Urinary bladder (tissue), 4 donors: ENCODE data around the gene KLHL3. TPM values are rescaled to one million over a fixed set of nuclear protein-coding genes. Genes with fewer than 3 reads are reported as not detected.
A peak's percentile ranks its signal among the peaks of the same experiment; 100 is the strongest.

ENCODE experiments used
- DNase-seq: peaks from one replicate; pipeline ENCODE4 v3.0.0-alpha.2; 2015; ENCODE audit errors: extremely low spot score
- H3K27ac ChIP-seq: one replicate; pipeline ENCODE4 v1.5.1; 2013; ENCODE audit warnings: low read depth, mild to moderate bottlenecking, moderate library complexity
- H3K36me3 ChIP-seq: one replicate; pipeline ENCODE4 v1.6.1; 2013; ENCODE audit warnings: mild to moderate bottlenecking, moderate library complexity; ENCODE audit not compliant: insufficient read depth
- H3K4me1 ChIP-seq: one replicate; pipeline ENCODE4 v1.6.1; 2013; ENCODE audit warnings: mild to moderate bottlenecking, moderate library complexity; ENCODE audit not compliant: insufficient read depth
- H3K4me3 ChIP-seq: one replicate; pipeline ENCODE4 v1.5.1; 2013; ENCODE audit warnings: low read depth, low read length
- WGBS: extraction: QIAGEN DNeasy Blood & Tissue Kit; methylation state at CpG from one replicate; pipeline ENCODE4 v1.1.7; 2013; 5-methylcytosine and 5-hydroxymethylcytosine counted together
- polyA plus RNA-seq: library from polyadenylated mRNA; stranded (reverse); fragments of 200-250 nt; gene quantifications from one replicate; pipeline ENCODE4 v1.2.3, GENCODE V29; 2013
- total RNA-seq: library from RNA; depleted of rRNA; stranded (reverse); fragments of >200 nt; gene quantifications from one replicate; pipeline ENCODE4 v1.2.3, GENCODE V29; 2014
- donor health status: healthy with polysubstance abuse.
- donor health status: healthy.

The KLHL3 gene
- total and polyA plus RNA-seq, 2 donors = 3.1 to 12.0 TPM

DNA sequence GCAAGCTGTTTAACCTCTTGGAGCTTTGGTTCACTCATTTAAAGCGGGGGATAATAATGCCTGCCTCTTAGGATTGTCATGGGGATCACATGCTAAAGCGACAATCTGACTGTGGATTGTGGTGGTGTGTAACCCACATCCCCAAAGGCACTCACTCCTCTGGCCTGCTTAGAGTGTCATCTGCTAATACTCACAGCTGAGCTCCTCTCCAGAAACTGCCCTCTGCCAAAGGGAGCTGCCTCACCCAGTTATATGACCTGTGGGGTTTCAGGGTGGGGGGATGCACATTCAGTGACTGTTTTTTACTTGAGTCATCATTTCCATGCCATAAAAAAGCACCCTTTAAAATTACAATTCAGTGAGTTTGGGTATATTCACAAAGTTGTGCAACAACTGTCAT lies 126.8 kb downstream of the KLHL3 start:
- H3K4me3 ChIP-seq = no peak overlapping the region
- no peak overlapping the region for H3K27ac ChIP-seq
- no peaks in the 10 kb centered on the region for H3K4me1 ChIP-seq
- H3K36me3 ChIP-seq = no peaks in the 10 kb centered on the region
- no peak for DNase-seq
- WGBS = 91% methylated on average over 2 of the region's 2 CpGs

DNA sequence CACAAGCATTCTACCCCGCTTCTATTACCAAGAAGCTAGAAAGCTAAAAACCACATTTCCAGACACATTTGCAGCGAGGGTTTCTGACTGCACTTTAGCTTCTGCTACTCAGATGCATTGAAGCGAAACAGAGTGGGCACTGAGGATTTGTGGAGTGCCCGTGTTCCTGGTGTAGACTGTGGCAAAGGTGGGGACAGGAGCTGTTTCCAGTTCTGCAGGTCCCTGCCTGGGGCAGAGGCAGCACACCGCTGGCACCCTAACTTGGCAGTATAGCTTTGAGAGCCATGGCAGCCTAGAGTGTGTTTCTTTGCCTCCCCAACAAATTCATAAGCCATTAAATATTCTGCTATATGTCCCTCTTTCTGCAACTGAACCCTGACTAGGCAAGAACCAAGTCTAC lies 128.1 kb downstream of the KLHL3 start:
- H3K36me3 ChIP-seq = no peaks in the 10 kb centered on the region
- H3K4me3 ChIP-seq = no peak overlapping the region
- no peak overlapping the region for H3K27ac ChIP-seq
- no peaks in the 10 kb centered on the region for H3K4me1 ChIP-seq
- no peak for DNase-seq
- WGBS = 77% methylated on average over 5 of the region's 5 CpGs

DNA sequence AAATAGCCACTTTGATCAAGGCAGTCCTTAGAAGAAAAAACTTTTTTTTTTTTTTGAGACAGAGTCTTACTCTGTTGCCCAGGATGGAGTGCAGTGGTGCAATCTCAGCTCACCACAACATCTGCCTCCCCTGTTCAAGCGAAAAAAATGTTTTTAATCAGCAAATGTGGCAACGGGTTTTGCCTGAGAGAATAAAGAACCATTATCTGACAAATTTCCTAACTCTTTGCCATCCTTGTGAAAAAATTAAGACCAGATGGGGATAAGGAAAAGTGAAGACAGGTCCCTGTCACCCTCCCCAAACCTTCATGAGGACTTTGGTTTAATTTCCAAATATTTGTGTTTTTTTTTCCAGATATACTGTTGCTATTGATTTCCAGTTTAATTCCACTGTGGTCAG lies 129.5 kb downstream of the KLHL3 start:
- no peak for DNase-seq
- no peak overlapping the region for H3K4me3 ChIP-seq
- no peak overlapping the region for H3K27ac ChIP-seq
- no peaks in the 10 kb centered on the region for H3K36me3 ChIP-seq
- WGBS = 70% methylated on average over 2 of the region's 2 CpGs
- no peaks in the 10 kb centered on the region for H3K4me1 ChIP-seq

DNA sequence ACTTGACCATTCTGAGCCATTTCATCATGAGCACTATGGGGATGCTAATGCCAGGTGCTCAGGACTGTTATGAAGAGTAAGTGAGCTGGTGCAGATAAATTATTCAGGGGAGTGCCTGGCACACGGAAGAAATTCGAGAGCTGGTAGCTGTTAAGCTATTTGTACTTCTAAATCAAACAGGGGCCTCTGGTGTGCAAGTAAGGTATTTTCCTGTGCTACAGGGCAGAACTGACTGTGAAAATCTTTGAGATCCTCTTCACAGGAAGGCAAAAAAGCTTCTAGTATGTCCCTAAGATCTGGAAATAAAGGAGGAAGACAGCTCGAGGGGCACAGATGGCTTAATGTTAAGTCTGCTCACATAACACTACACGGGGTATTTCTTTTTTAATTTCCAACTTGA lies 130.5 kb downstream of the KLHL3 start:
- no peaks in the 10 kb centered on the region for H3K4me1 ChIP-seq
- H3K27ac ChIP-seq = no peak overlapping the region
- 48% methylated on average over 4 of the region's 4 CpGs for WGBS
- no peak overlapping the region for H3K4me3 ChIP-seq
- H3K36me3 ChIP-seq = no peaks in the 10 kb centered on the region
- DNase-seq = no peak

DNA sequence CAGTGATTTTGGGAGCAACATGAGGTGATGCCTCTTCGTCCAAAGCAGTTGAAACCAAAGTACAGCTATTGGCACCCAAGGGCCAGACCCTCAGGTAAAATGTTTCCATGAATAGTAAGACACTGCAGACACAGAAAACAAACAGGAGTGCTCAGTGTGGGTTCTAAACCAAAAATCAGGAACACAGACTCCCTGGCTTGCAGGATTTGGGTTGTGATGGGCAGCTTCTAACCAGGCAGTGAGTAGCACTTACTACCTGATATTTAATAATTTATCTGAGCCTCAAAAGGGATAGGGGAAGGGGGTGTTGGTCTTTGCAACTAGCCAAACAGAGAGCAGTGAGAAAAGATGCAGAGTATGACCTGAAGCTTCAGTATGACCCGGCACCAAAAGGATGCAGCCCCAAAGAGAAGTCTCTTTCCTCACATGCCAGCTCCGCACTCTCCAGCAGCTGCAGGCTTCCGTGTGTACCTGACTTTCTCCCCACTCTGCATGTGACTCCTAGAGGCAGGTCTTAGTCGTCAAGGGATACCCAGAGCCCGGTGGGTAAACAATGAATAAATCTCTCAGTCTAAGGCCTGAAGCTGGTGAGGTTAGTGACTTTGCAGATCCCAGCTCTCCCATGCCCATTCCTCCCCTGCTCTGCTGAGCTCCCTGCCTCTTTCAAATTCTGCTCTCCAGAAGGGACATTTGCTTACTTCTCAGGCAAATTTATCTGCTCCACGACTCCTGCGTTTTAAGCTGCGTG lies 131.4 kb downstream of the KLHL3 start:
- 27% methylated on average over 9 of the region's 9 CpGs for WGBS
- no peak overlapping the region for H3K27ac ChIP-seq
- H3K4me1 ChIP-seq = no peaks in the 10 kb centered on the region
- DNase-seq = peak; percentile 13
- no peak overlapping the region for H3K4me3 ChIP-seq
- no peaks in the 10 kb centered on the region for H3K36me3 ChIP-seq

DNA sequence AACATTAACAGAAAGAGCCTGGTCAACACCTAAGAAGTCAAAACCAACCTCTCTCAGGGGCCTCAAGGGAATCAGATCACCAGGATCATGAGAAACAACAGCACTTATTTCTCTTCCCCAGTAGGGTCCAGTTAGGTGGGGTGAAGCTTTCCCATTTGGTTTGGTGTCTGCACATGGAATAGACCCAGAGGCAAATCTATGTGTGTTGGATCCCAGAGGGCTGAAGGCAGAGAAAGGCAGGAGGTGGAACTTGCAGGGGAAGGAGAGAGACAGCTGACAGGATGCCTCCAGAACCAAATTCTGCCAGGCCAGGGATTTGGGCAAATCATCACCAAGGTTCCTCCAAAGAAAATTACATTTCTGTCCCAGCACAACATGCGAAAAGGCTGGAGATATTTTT lies 132.0 kb downstream of the KLHL3 start:
- H3K4me1 ChIP-seq = no peaks in the 10 kb centered on the region

DNA sequence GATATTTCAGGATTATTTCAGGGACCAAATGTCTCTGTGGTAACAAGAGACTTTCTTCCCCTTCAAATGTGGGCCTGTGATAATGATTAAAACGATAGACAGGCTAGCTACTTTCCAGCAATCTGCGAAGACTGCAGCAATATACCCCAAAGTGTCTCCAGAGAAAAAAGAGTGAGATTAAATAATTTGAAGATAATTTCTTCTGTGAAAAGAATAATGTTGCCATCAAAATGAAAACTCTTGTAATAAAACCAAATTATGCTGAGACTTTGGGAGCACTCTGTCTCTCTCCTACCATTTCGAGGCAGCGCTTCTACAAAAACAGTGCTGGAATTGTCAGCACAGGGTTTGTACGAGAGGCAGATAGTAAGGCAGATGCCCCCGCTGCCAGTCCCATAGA lies 132.5 kb downstream of the KLHL3 start:
- H3K4me3 ChIP-seq = no peak overlapping the region
- 89% methylated on average over 6 of the region's 6 CpGs for WGBS
- no peak for DNase-seq
- H3K27ac ChIP-seq = no peak overlapping the region
- no peaks in the 10 kb centered on the region for H3K36me3 ChIP-seq
- no peaks in the 10 kb centered on the region for H3K4me1 ChIP-seq

More for the DNA sequence above, 132.0 kb downstream of the KLHL3 start:
- H3K36me3 ChIP-seq = no peaks in the 10 kb centered on the region
- no peak for DNase-seq
- 92% methylated on average over 1 of the region's 1 CpG for WGBS
- H3K27ac ChIP-seq = no peak overlapping the region
- H3K4me3 ChIP-seq = no peak overlapping the region

DNA sequence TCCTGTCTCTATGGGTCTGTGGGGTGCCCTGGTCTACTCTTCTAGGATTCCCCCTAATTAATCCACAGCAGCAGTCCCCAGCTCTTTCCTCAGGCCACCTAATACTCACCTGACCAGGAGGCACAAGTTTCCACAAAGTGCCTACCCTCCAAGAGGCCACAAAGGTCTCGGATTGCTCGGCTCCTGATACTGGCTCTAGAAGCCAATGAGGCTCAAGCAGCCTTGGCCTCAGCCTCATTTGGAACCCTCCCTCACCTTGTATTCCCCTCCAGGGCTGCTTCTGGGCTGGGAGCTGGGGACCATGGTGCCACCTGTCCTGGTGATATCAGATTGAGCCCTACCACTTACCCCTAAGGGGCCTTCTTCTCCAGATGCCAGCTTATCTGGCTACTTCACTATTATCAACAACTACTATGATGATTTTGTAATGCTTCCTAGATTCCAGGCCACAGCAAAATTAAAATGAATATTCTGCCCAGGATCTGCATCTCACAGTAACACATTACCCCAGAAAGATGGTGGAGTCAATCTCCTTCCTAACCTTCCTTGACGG lies 133.1 kb downstream of the KLHL3 start:
- 91% methylated on average over 3 of the region's 3 CpGs for WGBS
- Histone ChIP-seq H3K4me3 (no peak overlapping the region), H3K36me3 (no peaks in the 10 kb centered on the region), H3K4me1 (no peaks in the 10 kb centered on the region), H3K27ac (no peak overlapping the region)
- DNase-seq = no peak

DNA sequence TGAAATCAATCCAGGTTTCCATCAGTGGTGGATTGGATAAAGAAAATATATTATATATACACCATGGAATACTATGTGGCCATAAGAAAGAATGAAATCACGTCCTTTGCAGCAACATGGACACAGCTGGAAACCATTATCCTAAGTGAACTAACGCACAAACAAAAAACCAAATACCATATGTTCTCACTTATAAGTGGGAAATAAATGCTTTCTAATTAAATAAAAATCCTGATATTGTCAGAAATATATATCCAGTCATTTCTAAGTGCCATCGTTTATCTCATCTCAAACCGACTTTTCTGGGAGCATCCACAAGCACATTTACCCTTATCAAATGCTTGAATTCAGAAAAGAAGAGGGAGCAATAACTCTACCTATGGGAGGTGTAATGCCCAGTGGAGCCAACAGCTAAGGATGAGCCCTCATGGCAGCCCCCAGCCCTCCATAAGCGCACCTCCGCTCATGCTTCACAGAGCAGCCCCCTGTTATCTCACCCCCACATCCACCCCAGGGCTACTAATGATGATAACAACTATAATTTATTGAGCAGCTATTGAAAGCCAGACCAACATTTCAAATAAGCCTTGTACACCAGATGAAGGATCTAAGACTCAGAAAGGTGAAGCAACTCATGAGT lies 135.0 kb downstream of the KLHL3 start:
- WGBS = 74% methylated on average over 6 of the region's 6 CpGs

DNA sequence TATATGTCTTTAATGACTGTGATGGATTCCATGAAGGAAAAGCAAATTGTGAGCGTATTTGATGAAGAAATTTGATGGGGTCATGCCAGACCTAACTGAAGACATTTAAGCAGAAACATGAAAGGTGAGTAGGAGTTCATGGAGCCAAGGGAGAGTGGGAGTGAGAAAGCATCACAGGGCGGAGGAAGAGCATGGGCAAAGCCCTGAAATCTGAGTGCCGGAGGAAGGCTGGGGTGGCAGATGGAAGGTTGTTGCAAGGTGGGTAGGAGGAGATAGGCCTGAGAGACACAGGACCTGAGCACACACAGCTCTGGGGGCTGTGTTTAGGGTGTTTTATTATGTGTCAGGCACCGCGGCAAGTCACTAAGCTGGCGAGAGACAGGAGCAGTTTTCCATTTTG lies 136.4 kb downstream of the KLHL3 start:
- no peak for DNase-seq
- WGBS = 72% methylated on average over 6 of the region's 6 CpGs
- Histone ChIP-seq H3K4me1 (no peaks in the 10 kb centered on the region), H3K4me3 (no peak overlapping the region), H3K36me3 (no peaks in the 10 kb centered on the region), H3K27ac (no peak overlapping the region)

More for the DNA sequence above, 135.0 kb downstream of the KLHL3 start:
- Histone ChIP-seq H3K4me3 (no peak overlapping the region), H3K36me3 (no peaks in the 10 kb centered on the region), H3K27ac (no peak overlapping the region), H3K4me1 (no peaks in the 10 kb centered on the region)
- no peak for DNase-seq

DNA sequence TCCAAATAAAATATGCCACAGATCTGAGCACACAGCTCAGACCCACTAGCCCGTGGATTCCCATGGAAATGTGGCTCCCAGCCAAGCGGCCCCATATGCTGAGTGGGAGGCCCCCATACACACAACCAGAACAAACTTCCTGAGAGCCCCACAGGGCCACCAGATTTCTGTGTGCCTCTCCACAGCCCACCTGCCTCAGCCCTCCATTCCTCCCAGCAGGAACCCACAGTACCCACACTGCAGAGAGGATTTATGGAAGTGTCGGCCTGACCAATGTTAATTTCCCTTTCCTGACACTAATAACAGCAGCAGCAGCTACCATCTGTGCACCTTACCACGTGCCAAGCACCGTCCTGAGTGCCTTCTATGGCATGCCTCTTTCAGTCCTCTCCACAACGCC lies 137.5 kb downstream of the KLHL3 start:
- no peaks in the 10 kb centered on the region for H3K36me3 ChIP-seq
- no peak for DNase-seq
- 56% methylated on average over 6 of the region's 6 CpGs for WGBS
- H3K4me1 ChIP-seq = no peaks in the 10 kb centered on the region
- H3K27ac ChIP-seq = no peak overlapping the region
- H3K4me3 ChIP-seq = no peak overlapping the region

DNA sequence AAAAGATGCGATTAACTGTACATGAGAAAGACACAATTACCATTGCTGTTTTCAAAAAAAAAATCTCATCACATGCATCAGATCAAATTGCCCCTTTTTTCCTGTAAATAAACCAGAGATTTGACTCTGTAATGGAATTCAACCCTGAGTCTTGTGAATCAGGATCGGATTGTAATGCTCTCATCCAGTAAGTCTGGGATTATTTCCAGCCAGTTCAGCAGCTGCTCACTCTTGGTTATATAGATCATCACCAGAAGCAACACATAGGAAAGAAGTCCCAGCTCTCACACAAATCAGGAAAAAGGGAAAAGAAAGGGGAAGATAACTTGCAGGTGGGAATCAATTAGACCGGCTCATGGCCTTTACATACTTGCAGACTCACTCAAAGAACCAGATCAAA lies 138.9 kb downstream of the KLHL3 start:
- Histone ChIP-seq H3K36me3 (no peaks in the 10 kb centered on the region), H3K4me3 (no peak overlapping the region), H3K27ac (no peak overlapping the region), H3K4me1 (no peaks in the 10 kb centered on the region)
- no peak for DNase-seq
- WGBS = 75% methylated on average over 3 of the region's 3 CpGs

DNA sequence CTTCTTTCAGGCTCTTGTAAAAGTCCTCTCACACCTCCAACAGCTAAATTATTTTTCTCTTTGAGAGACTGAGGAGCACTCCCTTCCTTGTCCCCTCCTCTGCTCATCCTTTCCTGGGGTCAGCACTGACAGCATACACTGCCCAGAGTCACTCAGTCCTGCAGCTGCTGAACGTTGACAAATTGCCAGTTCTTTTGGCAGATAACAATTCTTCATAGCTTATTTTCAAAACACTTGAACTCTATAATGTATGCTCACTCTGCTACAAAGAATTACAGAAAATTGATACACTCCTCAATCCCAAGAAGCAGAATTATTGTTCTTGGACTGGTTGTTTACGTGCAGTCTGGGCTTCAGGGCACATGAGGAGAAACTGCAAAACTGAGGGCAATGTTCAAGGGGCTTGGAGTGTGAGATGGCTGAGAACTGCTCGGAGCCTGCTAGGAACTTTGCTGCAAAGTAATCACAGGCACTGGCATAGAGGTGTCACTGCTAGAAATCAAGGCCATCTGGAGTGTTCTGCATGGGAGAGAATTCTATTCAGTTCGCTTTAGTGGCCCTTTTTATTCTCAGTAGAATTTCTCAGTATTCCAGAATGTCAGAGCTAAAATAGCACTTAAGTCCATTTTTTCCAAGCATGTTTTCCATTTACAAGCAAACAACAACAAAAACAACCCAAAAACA lies 140.4 kb downstream of the KLHL3 start:
- H3K4me3 ChIP-seq = no peak overlapping the region
- no peaks in the 10 kb centered on the region for H3K4me1 ChIP-seq
- no peaks in the 10 kb centered on the region for H3K36me3 ChIP-seq
- H3K27ac ChIP-seq = no peak overlapping the region
- 41% methylated on average over 4 of the region's 4 CpGs for WGBS
- no peak for DNase-seq

DNA sequence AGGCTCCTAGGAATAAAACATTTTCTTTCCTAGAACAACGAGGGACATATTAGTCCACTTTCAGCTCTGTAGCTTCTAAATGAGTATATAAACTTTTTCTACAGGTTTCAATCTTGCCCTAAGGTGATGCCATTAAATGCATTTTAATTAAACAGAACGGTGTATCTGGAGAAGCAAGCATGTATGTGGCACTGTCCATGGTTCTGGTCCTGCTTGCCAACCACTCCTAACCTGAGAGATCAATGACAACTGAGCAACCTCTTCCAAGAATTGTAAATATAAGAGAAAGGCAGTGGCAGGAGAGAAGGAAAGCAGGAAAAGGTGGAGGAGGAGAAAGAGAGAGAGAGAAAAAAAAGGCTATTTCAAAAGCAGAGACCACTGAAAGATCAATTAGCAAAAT lies 141.2 kb downstream of the KLHL3 start:
- no peak overlapping the region for H3K27ac ChIP-seq
- 39% methylated on average over 2 of the region's 2 CpGs for WGBS
- DNase-seq = no peak
- H3K4me1 ChIP-seq = no peaks in the 10 kb centered on the region
- no peaks in the 10 kb centered on the region for H3K36me3 ChIP-seq
- H3K4me3 ChIP-seq = no peak overlapping the region
